Measurements from ENCODE around the gene NAPA.

The NAPA gene

DNA sequence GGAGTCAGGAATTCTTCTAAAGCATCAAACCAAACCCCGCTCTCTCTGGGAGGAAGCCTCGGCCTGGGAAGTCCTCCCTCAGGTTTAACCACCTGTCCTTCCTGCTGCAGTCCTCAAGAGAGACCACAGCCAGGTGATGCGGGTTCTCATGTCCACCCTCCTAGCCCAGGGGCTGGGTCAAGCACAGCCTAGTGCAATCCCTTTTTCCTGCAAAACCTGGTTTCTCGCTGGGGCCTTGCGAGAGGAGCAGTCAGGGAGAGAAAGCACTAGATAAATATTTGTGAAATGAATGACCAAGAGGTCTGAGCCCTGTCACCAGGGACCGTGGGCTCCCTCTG is 45.5 kb downstream of the NAPA start:
- DNase-seq (ENCODE audit: low read depth, low spot score) = no peak
- no peak overlapping the region for H3K27ac ChIP-seq

DNA sequence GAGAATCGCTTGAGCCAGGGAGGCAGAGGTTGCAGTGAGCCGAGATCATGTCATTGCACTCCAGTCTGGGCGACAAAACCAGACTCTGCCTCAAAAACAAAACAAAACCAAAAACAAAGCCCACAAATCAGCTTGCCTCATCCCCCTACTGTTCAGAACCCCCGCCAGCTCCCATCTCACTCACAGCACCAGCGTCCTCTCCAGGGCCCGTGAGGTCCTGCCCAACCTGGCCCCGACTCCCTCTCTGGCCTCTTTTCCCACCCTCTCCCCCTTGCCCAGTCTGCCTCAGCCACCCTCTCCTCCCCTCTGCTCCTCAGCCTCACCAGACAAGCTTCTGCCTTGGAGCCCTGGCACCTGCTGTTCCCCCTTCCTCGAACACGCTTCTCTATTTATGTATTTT is 46.9 kb downstream of the NAPA start:
- no peak overlapping the region for H3K27ac ChIP-seq
- no peak for DNase-seq (ENCODE audit: low read depth, low spot score)

DNA sequence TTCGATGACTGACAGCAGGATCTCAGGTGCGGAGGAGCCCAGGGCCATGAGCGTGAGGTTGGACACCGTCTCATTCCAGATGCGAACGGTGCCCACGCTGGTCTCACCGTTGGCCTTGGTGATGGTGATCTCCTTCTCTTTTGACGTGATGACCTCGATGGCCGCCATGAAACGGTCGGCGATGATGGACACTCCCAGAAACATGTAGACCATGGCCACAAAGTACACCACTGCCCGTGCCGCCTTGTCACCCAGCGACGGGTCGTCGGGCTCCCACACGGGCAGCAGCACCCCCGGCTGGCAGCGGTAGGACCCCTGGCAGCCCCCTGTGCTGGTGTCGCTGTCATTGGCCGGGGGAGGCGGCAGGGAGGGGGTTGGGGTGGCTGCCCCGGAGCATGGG is 48.9 kb downstream of the NAPA start:
- DNase-seq (ENCODE audit: low read depth, low spot score) = no peak
- no peak overlapping the region for H3K27ac ChIP-seq

DNA sequence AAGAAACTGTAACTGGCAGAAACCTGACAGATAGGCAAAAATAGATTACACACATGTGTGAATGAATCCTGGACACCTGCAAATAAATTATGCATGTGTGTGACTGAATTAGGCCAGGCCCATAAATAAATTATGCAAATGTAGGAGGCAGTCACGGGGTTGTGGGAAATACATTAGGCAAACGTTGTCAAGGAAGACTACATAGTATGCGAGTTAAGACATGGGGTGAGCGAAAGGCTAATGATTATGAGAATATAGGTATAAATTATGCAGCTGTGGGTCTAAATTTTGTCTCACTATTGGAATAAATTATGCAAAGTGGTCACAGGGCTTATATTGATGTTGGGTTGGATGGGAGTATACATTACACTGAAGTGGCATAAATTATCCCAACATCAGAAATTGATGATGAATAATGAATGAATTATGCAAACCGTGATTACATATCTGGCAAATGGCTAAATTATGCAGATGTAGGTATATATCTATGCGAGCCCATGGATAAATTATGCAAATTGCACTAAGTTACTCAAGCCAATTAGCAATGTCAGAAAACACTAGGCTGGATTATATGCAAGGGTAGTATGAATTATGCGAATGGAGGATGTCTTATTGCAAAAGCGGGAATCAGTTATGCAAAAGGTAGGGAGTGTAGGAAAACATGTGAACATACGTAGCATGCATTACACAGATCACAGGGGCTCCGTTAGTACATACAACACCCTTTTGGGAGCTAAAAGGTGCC is 50.0 kb downstream of the NAPA start:
- no peak overlapping the region for H3K27ac ChIP-seq
- no peak for DNase-seq (ENCODE audit: low read depth, low spot score)

DNA sequence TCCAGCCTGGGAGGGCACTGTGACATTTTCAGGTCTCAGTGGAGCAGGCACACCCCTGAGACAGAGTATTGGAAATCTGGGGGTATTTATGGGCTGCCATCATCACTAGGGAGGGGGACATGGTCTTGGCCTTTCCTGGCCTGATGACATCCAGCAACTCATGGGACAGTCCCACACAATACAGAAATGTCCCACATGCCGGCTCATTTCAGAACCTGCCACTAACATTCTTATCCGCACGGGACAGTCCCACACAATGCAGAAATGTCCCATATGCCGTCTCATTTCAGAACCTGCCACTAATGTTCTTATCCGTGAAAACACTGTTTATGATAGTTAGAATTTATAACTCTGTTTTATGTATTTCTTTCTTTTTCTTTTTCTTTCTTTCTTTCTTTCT is 53.0 kb downstream of the NAPA start:
- no peak overlapping the region for H3K27ac ChIP-seq
- no peak for DNase-seq (ENCODE audit: low read depth, low spot score)

DNA sequence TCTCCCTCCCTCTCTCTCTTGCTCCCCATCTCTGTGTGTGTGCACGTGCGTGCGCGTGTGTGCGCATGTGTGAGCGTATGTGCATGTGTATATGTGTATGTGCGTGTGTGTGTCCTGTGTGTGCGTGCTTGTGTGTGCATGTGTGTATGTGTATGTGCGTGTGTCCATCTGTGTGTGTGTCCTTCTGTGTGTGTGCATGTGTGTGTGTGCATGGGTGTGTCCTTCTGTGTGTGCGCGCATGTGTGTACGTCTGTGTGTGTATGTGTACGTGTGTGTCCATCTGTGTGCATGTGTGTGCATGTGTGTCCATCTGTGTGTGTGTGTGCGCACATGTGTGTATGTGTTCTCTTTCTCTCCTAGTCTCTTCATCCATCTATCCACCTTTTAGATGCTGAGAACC is 55.4 kb downstream of the NAPA start:
- no peak overlapping the region for H3K27ac ChIP-seq

DNA sequence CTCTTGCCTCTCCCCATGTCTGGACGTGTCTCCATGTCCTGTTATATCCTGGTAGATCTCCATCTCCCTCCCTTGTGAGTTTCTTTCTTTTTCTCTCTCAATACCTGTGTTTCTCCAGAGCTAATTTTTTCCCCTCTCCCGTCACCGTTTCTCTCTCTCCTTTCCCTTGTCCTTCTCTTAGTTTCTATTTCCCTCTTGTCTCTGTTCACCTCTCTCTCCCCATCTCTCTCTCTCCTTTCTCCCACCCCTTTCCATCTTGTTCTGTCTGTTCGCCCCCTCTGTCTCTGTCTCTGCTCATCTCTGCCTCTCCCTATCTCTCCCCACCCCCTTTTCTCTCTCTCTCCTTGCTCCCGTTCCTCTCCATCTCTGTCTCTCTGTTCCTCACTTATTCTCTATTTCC is 56.2 kb downstream of the NAPA start:
- no peak for DNase-seq (ENCODE audit: low read depth, low spot score)
- H3K27ac ChIP-seq = no peak overlapping the region

More for the DNA sequence above, 55.4 kb downstream of the NAPA start:
- DNase-seq (ENCODE audit: low read depth, low spot score) = no peak

DNA sequence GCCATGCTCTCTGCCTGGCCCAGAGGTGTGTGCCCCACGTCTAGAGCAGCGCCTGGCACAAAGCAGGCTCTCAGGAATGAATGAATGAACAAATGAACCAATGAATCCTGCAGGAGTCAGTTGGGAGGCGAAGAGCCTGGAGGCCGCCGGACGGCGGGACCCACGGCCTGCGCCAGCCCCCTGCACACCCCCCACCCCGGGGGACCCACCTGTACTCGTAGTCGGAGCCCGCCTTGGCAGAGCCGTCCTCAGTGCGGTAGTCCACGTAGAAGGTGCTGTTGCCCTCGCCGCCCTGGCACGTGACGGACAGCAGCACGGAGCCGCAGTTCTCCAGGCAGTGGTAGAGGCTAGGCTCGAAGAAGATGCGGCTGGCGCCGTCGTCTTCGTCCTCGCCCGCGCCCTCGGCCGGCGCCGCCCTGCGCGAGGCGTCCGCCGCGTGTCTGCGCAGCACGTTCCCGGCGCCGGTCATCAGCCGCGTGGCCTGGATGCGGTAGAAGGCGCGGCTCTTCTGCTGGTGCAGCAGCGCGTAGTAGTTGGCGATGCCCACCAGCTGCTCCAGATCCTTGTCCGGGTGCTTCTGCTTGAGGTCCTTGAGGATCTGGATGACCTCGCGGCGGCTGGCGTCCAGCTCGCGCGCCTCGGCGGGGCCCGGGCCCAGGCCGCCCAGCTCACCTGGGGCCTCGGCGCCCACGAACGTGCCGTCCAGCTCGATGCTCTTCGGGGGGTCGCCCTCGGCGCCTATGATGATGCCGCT is 58.0 kb downstream of the NAPA start:
- no peak for DNase-seq (ENCODE audit: low read depth, low spot score)

DNA sequence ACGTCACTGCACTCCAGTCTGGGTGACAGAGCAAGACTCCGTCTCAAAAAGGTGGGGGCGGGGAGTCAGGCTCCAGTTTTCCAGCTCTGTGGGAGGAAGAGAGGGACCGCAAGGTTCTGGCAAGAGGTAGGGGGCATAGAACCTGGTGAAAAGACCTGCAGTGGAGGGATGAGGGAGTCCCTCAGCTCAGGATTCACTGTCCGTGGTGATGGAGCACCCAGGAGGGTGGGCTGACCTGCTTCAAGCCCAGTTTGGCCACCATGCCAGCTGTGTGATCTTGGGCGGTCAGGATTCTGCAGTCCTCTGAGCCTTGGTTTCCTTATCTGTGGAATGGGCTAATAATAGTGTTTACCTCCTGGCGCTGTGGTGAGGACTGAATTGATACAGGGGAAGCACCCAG is 64.4 kb downstream of the NAPA start:
- H3K27ac ChIP-seq = no peak overlapping the region
- no peak for DNase-seq (ENCODE audit: low read depth, low spot score)

More for the DNA sequence above, 58.0 kb downstream of the NAPA start:
- H3K27ac ChIP-seq = no peak overlapping the region

DNA sequence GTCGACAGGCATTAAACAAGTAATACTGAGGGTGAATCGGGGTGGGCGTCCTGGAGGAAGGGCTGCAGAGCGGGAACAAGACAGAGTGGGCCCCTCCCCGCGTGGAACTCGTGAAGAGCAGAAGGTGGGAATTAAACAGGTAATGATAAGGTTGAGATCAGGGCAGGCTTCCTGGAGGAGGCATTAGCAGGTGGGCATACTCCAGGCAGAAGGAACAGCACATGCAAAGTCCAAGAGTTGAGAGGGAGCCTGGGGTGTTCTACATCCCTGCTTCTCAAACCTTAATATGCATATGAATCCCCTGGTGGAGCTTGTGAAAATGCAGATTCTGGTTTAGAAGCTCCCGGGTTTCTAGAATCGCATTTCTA is 66.5 kb downstream of the NAPA start:
- no peak for DNase-seq (ENCODE audit: low read depth, low spot score)

DNA sequence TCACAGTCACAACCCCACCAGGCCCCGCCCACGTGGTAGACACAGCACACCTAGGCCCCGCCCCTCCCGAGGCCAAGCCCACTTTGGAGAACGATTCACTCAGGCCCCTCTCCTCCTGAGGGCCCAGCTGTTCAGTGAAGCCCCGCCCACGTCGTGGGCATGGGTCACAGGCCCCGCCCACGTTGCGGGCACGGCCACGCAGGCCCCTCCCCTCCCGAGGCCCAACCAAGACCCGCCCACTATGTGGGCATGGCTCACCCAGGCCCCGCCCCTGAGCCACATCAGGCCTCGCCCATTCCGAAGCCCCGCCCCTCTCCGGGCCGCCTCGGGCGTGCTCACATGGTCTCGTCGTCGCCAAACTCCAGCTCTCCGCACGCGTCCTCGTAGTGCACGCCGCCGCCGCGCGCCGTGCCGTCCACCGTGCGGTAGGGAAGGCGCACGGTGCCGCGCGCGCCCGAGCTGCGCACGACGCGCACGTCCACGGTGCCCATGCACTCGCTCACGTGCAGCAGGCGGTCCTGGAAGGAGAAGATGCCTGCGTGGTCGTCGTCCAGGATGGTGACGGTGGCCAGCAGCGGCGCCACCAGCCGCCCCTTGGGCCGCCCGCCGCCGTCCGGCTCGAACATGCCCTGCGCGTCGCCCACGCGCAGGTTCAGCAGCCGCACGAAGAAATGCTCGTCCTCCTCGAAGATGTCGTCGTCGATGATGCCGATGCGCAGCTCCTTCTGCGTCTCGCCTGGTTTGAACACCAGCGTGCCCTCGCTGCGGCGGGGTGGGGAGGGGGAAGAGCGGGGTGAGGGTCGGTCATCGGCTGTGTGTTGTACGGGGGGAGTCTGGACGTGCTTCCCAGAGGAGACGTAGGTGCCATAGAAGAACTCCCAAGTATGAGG is 67.1 kb downstream of the NAPA start:
- H3K27ac ChIP-seq = no peak overlapping the region
- DNase-seq (ENCODE audit: low read depth, low spot score) = no peak

More for the DNA sequence above, 66.5 kb downstream of the NAPA start:
- H3K27ac ChIP-seq = no peak overlapping the region

DNA sequence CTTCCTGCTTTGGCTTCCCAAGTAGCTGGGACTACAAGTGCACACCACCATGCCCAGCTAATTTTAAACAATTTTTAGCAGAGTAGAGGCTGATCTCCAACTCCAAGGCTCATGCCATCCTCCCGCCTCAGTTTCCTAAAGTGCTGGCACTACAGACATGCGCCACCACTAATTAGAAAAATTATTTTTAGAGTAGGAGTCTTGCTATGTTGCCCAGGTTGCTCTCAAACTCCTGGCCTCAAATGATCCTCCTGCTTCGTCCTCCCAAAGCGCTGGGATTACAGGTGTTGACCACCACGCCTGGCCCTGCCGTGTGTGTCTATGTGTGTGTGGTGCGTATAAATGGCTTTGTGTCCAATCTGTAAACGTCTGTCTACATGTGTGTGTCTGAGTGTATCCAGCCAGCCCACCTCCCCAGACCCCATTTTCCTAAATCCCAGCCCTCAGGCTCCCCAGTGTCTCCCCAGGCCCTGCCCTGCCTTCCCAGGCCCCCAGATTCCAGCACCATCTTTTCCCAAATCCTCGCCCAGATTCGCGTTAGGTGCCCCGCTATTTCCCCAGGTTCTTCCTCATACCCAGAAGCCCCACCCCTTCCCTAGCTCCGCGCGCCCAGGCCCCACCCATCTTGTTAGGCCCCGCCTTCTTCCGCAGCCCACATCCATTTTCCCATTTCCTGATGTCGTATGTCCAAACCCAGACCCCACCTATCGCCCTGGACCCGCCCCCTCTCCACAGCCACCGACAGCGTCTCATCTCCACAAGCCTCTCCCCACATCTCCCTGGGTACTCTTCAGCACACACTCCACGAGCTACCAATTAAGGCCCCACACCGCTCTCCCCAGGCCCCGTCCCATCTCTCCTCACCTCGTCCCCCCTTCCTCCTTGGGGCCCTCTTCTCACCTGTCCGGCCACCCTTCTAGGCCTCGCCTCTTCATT is 68.1 kb downstream of the NAPA start:
- no peak overlapping the region for H3K27ac ChIP-seq
- DNase-seq (ENCODE audit: low read depth, low spot score) = no peak

DNA sequence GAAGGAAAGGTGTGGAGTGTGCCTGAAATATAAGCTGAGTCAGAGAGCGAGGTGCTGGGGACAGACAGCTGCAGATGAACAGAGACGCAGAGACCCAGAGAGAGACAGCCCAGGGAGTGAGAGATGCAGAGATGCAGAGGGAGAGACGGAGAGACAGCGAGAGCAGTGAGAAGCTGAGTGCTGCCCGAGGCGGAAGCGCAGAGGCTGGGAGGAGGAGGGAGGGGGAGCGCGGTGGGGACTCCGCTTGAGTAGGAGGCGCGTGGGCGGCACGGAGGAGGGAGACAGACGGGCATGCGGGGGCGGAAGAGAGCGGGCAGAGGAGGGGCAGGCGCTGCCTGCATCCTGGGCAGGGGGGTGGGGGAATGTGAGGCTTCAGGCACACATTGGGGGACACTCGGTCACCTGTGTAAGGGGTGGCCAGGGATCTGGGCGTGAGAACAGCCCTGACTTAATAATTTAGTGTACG is 68.9 kb downstream of the NAPA start:
- H3K27ac ChIP-seq = no peak overlapping the region
- DNase-seq (ENCODE audit: low read depth, low spot score) = no peak

DNA sequence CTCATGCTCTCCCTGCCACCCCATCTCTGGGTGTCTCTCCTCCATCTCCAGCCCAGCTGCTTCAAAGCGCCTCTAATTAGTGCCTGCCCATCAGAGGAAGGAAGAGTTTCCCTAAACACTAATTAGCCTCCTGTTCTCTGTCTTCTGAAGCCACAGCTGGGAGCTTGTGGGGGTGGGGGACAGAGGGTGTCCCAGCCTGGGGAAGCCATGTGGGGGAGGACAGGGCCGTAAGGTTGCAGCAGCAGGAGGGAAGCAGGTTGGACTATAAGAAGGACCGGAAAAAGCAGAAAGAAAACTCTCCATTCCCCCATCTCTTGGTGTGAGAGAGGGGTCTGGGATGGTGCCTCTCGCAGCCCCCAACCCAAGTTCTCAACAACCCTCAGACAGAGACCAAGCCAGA is 69.3 kb downstream of the NAPA start:
- H3K27ac ChIP-seq = no peak overlapping the region
- no peak for DNase-seq (ENCODE audit: low read depth, low spot score)

DNA sequence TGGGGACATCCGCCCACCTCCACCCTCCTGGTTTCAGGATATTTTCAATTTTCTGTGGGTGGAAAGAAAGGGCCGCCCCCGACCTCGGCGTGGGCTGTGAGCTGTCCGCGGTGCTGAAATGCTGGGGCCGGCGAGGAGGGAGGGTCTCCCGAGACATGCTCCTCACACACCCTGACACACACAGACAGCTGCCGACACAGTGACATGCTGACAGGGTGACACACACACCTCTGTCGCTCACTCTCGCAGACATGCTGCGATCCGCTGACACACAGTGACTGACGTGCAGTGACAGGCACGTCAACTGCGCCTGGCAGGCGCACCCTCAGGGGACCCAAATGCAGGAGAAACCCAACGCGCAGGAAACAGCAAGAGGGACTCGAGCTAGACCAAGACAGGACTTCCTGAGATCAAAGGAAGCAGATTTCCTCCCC is 70.5 kb downstream of the NAPA start:
- DNase-seq (ENCODE audit: low read depth, low spot score) = no peak

DNA sequence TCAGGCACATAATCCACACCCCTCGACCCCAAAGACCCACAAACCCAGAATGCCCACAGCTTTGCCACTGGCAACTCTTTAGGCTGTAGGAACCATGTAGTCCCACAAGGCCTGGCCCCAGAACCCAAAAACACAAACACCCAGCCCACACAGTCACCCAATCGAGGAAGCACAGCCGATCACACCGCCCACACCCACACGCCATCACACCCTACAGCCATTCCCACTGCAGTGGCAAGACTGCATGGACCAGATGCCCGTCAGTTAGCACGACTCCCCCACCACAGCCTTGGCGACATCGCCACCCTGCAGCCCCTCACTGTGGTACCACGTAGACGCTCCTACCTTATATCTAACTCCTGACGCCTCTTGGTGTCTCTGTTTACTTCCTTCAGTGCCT is 71.5 kb downstream of the NAPA start:
- DNase-seq (ENCODE audit: low read depth, low spot score) = no peak
- H3K27ac ChIP-seq = no peak overlapping the region

More for the DNA sequence above, 70.5 kb downstream of the NAPA start:
- no peak overlapping the region for H3K27ac ChIP-seq

DNA sequence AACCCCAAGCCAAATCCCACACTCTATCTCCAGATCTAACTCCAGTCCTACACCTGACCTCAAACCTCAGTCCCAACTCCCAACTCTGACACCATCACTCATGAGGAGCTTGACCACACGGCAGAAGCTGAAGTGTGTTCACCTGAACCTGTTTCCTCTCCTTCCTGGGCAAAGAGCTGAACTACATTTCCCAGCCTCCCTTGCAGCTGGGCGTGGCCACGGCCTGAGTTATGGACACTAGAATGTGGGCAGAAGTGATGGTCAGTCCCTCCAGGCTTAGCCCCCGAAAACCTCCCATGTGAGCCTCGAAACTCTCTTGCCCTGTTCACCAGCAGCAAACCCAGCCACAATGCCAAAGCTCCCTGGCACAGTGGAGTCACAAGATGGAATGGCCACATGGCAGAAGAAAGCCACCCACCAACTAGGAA is 76.1 kb downstream of the NAPA start:
- H3K27ac ChIP-seq = no peak overlapping the region
- DNase-seq (ENCODE audit: low read depth, low spot score) = no peak
